GM12801 (cell line): ENCODE measurements around the gene TAF8.

Source experiments
- TF ChIP-seq, protein P1 (sequence below): IDR thresholded peaks from one replicate; pipeline ENCODE4 v1.5.1; 2011; ENCODE audit warnings: control low read depth; ENCODE audit not compliant: insufficient read length; ENCODE audit errors: extremely low read depth

Gene TAF8

GRCh38 chr6:42046464-42047212 is 3.7 kb upstream of the TAF8 start:
- TF ChIP-seq, protein P1, sequence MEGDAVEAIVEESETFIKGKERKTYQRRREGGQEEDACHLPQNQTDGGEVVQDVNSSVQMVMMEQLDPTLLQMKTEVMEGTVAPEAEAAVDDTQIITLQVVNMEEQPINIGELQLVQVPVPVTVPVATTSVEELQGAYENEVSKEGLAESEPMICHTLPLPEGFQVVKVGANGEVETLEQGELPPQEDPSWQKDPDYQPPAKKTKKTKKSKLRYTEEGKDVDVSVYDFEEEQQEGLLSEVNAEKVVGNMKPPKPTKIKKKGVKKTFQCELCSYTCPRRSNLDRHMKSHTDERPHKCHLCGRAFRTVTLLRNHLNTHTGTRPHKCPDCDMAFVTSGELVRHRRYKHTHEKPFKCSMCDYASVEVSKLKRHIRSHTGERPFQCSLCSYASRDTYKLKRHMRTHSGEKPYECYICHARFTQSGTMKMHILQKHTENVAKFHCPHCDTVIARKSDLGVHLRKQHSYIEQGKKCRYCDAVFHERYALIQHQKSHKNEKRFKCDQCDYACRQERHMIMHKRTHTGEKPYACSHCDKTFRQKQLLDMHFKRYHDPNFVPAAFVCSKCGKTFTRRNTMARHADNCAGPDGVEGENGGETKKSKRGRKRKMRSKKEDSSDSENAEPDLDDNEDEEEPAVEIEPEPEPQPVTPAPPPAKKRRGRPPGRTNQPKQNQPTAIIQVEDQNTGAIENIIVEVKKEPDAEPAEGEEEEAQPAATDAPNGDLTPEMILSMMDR: no peak

DNA sequence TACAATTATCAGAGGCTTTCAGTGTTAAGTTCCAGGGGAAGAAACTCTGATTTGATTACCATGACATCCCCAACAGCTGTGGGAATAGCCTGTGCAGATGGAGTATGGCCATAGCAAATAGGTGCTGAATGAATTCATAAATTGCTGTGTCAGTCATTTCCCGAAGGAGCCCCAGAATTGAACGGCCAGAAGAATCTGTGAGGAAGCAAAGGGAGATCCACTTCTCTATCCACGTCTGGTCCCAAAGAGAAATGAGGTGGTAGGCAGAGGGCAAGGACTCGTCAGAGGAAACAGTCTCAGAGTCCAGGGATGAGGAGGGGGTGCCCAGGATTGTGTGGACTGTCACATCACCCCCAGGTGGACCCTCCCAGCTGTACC is 3.1 kb upstream of the TAF8 start:
- TF ChIP-seq, protein P1: no peak

GRCh38 chr6:42047790-42048405 is 2.4 kb upstream of the TAF8 start:
- TF ChIP-seq, protein P1: no peak

DNA sequence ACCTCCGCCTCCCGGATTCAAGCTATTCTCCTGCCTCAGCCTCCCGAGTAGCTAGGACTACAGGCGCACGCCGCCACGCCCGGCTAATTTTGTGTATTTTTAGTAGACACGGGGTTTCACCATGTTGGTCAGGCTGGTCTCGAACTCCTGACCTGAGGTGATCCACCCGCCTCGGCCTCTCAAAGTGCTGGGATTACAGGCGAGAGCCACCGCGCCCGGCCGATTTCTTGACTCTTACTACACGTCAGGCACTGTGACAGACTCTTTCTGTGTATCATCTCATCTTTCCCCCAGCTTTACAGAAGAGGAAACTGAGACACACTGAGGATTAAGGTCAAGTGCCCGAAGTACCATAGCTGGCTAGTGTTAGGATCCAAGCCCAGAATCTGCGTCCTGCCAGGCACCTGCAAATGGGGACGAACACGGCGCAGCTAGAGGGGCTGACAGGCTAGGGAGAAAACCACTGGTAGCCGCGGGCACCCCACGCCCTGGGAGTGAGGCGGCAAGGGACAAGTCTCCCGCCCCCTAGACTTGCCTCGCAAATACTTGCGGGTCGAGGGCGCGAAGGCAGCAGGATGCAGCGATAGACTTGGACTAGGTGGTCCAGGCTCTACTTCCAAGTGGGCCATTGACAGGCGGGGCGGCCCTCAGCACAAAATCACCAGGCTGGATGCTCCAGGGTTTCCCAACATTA is 1.1 kb upstream of the TAF8 start:
- TF ChIP-seq, protein P1: no peak

DNA sequence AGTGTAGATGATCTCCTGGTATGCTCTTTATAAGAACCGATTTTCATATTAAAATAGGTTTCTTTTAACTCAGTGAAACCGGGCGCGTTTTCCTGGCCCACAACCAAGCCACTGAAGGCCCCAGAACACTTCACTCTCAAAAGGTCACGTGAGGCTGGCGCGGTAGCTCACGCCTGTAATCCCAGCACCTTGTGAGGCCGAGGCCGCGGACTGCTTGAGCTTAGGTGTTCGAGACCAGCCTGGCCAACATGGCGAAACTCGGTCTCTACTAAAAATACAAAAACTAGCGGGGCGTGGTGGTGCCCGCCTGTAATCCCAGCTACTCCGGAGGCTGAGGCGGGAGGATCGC is 402 bp upstream of the TAF8 start:
- TF ChIP-seq, protein P1: no peak

- TF ChIP-seq, protein P1: no peak
These were observed 937 bp downstream of the TAF8 start for GRCh38 chr6:42051268-42051653.

DNA sequence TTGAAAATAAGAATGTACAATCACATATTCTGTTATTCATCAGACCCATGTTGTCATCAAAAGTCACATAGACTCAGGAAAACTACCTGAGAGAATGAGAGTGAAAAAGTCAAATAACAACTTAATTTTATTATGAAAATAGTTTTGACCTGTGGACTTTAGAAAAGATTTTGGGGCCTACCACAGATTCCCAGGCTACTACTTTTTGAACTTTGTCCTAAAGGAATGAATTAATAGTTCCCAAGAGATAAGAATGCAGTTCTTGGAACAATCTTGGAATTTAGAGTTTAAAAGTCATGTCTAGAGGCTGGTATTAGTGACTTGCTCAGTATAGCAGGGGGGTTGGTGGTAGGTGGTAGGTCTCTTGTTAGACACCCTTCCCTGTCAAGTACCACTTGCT is 3.3 kb downstream of the TAF8 start:
- TF ChIP-seq, protein P1: no peak
